Activated CD4-positive, alpha-beta T cell treated with anti-CD3 and anti-CD28 coated beads, Interleukin-10, Interleukin-2, amounts not matched to agents 100 ng/mL and 50 ng/mL, durations not matched to agents 16 hours and 8 hours (primary cell): ENCODE measurements around the gene MAN2B1.
"Not testable (repeated sequence)": the region's sequence is repeated elsewhere in the genome, so short reads cannot be mapped to it uniquely, and the experiment has no call there.

ENCODE experiments used
- DNase-seq: peaks from one replicate; pipeline ENCODE4 v3.0.0-alpha.2; 2020

Gene MAN2B1

GRCh38 chr19:12656899-12657571 is 9.5 kb downstream of the MAN2B1 start:
- peak; percentile 25 for DNase-seq

GRCh38 chr19:12655546-12655945 is 11.0 kb downstream of the MAN2B1 start:
- DNase-seq = no peak

- no peak for DNase-seq
These were observed 14.3 kb downstream of the MAN2B1 start for GRCh38 chr19:12652219-12652618.

- DNase-seq = no peak
These were observed 16.6 kb downstream of the MAN2B1 start for GRCh38 chr19:12649941-12650340.

GRCh38 chr19:12648088-12648487 is 18.5 kb downstream of the MAN2B1 start:
- no peak for DNase-seq

GRCh38 chr19:12647490-12648071 is 19.0 kb downstream of the MAN2B1 start:
- peak; percentile 34 for DNase-seq

- no peak for DNase-seq
These were observed 19.5 kb downstream of the MAN2B1 start for GRCh38 chr19:12647047-12647446.

- DNase-seq = no peak
These were observed 20.0 kb downstream of the MAN2B1 start for GRCh38 chr19:12646551-12646950.

- not testable (repeated sequence) for DNase-seq
These were observed 22.8 kb downstream of the MAN2B1 start for GRCh38 chr19:12643716-12644115.

GRCh38 chr19:12642506-12642905 is 24.0 kb downstream of the MAN2B1 start:
- no peak for DNase-seq

- no peak for DNase-seq
These were observed 25.1 kb downstream of the MAN2B1 start for GRCh38 chr19:12641456-12641855.

GRCh38 chr19:12639901-12640613 is 26.5 kb downstream of the MAN2B1 start:
- peak; percentile 90 for DNase-seq

GRCh38 chr19:12638611-12639182 is 27.8 kb downstream of the MAN2B1 start:
- DNase-seq = no peak

GRCh38 chr19:12636631-12637030 is 29.9 kb downstream of the MAN2B1 start:
- DNase-seq = no peak

GRCh38 chr19:12629215-12629614 is 37.3 kb downstream of the MAN2B1 start:
- DNase-seq = no peak

GRCh38 chr19:12628040-12629022 is 38.2 kb downstream of the MAN2B1 start:
- no peak for DNase-seq

- DNase-seq = no peak
These were observed 39.6 kb downstream of the MAN2B1 start for GRCh38 chr19:12626958-12627357.

GRCh38 chr19:12623361-12624031 is 43.0 kb downstream of the MAN2B1 start:
- DNase-seq = no peak

GRCh38 chr19:12621253-12622024 is 45.1 kb downstream of the MAN2B1 start:
- DNase-seq = not testable (repeated sequence)

- no peak for DNase-seq
These were observed 48.9 kb downstream of the MAN2B1 start for GRCh38 chr19:12617646-12618045.

GRCh38 chr19:12611361-12611699 is 55.2 kb downstream of the MAN2B1 start:
- no peak for DNase-seq
